HFFc6 (cell line): ENCODE measurements around the gene CALML3. TPM values are rescaled to one million over a fixed set of nuclear protein-coding genes. Genes with fewer than 3 reads are reported as not detected.

Experiments
- DNase-seq: peaks from one replicate; pipeline ENCODE4 v3.0.0-alpha.2; 2018
- H3K27ac Mint-ChIP-seq: 2 replicates; pipeline ENCODE4 v1.8.0; 2020; ENCODE audit warnings: mild to moderate bottlenecking, mixed read lengths
- H3K27me3 Mint-ChIP-seq: 2 replicates; pipeline ENCODE4 v1.8.0; 2021; ENCODE audit warnings: mild to moderate bottlenecking, moderate library complexity, mixed read lengths; ENCODE audit not compliant: insufficient read depth
- H3K36me3 Mint-ChIP-seq: 2 replicates; pipeline ENCODE4 v1.8.0; 2021; ENCODE audit warnings: low read depth, mixed read lengths
- H3K4me1 Mint-ChIP-seq: 2 replicates; pipeline ENCODE4 v1.8.0; 2020; ENCODE audit warnings: low read depth, mixed read lengths
- H3K4me3 Mint-ChIP-seq: 2 replicates; pipeline ENCODE4 v1.8.0; 2020; ENCODE audit warnings: mild to moderate bottlenecking, moderate library complexity, mixed read lengths
- H3K9me3 Mint-ChIP-seq: 2 replicates; pipeline ENCODE4 v1.8.0; 2020; ENCODE audit warnings: mild to moderate bottlenecking, mixed read lengths
- CTCF ChIP-seq: fragments of 200-600 bp; sonication (generic); IDR thresholded peaks from 2 replicates; pipeline ENCODE4 v1.5.0; 2021; ENCODE audit warnings: antibody characterized with exemption, mild to moderate bottlenecking
- total RNA-seq, 6 experiments: library from RNA; stranded (reverse); fragmentation: NEBNext Ultra II Directional; extraction: Animal tissue kit (Norgen Biotek cat#: 25700); gene quantifications; 2 replicates in 1 of 6; 3 replicates in 5 of 6; pipeline ENCODE4 v1.2.3, GENCODE V29; 2021

CALML3 gene
- total RNA-seq, 6 experiments from 2014 or later = not detected

GRCh38 chr10:5540080-5540479 lies 15.3 kb downstream of the CALML3 start:
- H3K36me3 Mint-ChIP-seq = peaks cover 13% of the 10 kb centered on the region
- H3K27me3 Mint-ChIP-seq = peaks cover 2% of the 10 kb centered on the region; the same call in 1 of the 2 replicates
- no peak overlapping the region for H3K27ac Mint-ChIP-seq

GRCh38 chr10:5540891-5541290 lies 16.1 kb downstream of the CALML3 start:
- Mint-ChIP-seq H3K27ac (no peak overlapping the region), H3K4me1 (peaks cover 26% of the 10 kb centered on the region), H3K4me3 (no peak overlapping the region), H3K27me3 (peaks cover 2% of the 10 kb centered on the region; the same call in 1 of the 2 replicates), H3K9me3 (peaks cover 22% of the 10 kb centered on the region), H3K36me3 (peaks cover 13% of the 10 kb centered on the region)
- TF ChIP-seq CTCF = no peak
- DNase-seq = no peak

More at GRCh38 chr10:5540080-5540479, 15.3 kb downstream of the CALML3 start:
- TF ChIP-seq CTCF = no peak
- H3K4me1 Mint-ChIP-seq = peaks cover 26% of the 10 kb centered on the region
- no peak overlapping the region for H3K4me3 Mint-ChIP-seq
- peaks cover 22% of the 10 kb centered on the region for H3K9me3 Mint-ChIP-seq
- no peak for DNase-seq

GRCh38 chr10:5542100-5542499 lies 17.3 kb downstream of the CALML3 start:
- peaks cover 13% of the 10 kb centered on the region for H3K36me3 Mint-ChIP-seq
- H3K4me3 Mint-ChIP-seq = no peak overlapping the region
- peaks cover 22% of the 10 kb centered on the region for H3K9me3 Mint-ChIP-seq
- no peak overlapping the region for H3K27ac Mint-ChIP-seq
- no peak for DNase-seq
- TF ChIP-seq CTCF = no peak
- peaks cover 26% of the 10 kb centered on the region for H3K4me1 Mint-ChIP-seq
- H3K27me3 Mint-ChIP-seq = peaks cover 2% of the 10 kb centered on the region; the same call in 1 of the 2 replicates

- Mint-ChIP-seq H3K4me3 (no peak overlapping the region), H3K4me1 (peaks cover 16% of the 10 kb centered on the region), H3K27me3 (peaks cover 2% of the 10 kb centered on the region), H3K27ac (peak overlapping the region; percentile 60; the same call in 1 of the 2 replicates), H3K9me3 (peaks cover 22% of the 10 kb centered on the region), H3K36me3 (peaks cover 13% of the 10 kb centered on the region)
- peak; percentile 25 for DNase-seq
- no peak for TF ChIP-seq CTCF
Measured at GRCh38 chr10:5543623-5544022, 18.9 kb downstream of the CALML3 start.

GRCh38 chr10:5544216-5544805 lies 19.6 kb downstream of the CALML3 start:
- Mint-ChIP-seq H3K27ac (no peak overlapping the region), H3K4me1 (peaks cover 10% of the 10 kb centered on the region), H3K27me3 (no peaks in the 10 kb centered on the region; the same call in 1 of the 2 replicates), H3K4me3 (no peak overlapping the region), H3K9me3 (peaks cover 22% of the 10 kb centered on the region), H3K36me3 (peaks cover 13% of the 10 kb centered on the region)
- DNase-seq = no peak
- TF ChIP-seq CTCF = no peak
